Stimulated activated CD4-positive, alpha-beta T cell treated with anti-CD3 and anti-CD28 coated beads, Interleukin-1b, Interleukin-23, amount 100 ng/mL, for 4 hours (primary cell): ENCODE results near the gene SCTR.

ENCODE experiments used
- DNase-seq, 2 donors: peaks; one replicate each; pipeline ENCODE4 v3.0.0-alpha.2; 2020; ENCODE audit warnings: low read depth in 2 of 2

SCTR gene

GRCh38 chr2:119487434-119488244 is 36.6 kb downstream of the SCTR start:
- DNase-seq, result no peak

- DNase-seq, result no peak
Measured at GRCh38 chr2:119486886-119487285, 37.4 kb downstream of the SCTR start.

GRCh38 chr2:119486196-119486827 is 38.0 kb downstream of the SCTR start:
- DNase-seq, result no peak

GRCh38 chr2:119485336-119486110 is 38.8 kb downstream of the SCTR start:
- no peak for DNase-seq

- no peak for DNase-seq
Measured at GRCh38 chr2:119484834-119485233, 39.4 kb downstream of the SCTR start.

GRCh38 chr2:119483896-119484718 is 40.2 kb downstream of the SCTR start:
- DNase-seq, result no peak

- DNase-seq, result no peak
Measured at GRCh38 chr2:119483395-119483753, 40.9 kb downstream of the SCTR start.

- no peak for DNase-seq
Measured at GRCh38 chr2:119482481-119483394, 41.5 kb downstream of the SCTR start.

GRCh38 chr2:119481501-119482455 is 42.5 kb downstream of the SCTR start:
- DNase-seq, result no peak

GRCh38 chr2:119480718-119481142 is 43.6 kb downstream of the SCTR start:
- DNase-seq, result no peak

- no peak for DNase-seq
Measured at GRCh38 chr2:119480184-119480583, 44.1 kb downstream of the SCTR start.

- no peak for DNase-seq
Measured at GRCh38 chr2:119478978-119479295, 45.3 kb downstream of the SCTR start.

GRCh38 chr2:119478188-119478977 is 45.9 kb downstream of the SCTR start:
- DNase-seq, result no peak

- no peak for DNase-seq
Measured at GRCh38 chr2:119477113-119477505, 47.2 kb downstream of the SCTR start.

GRCh38 chr2:119476301-119477112 is 47.8 kb downstream of the SCTR start:
- DNase-seq, result peak; percentile 7 to 27

GRCh38 chr2:119475857-119476244 is 48.4 kb downstream of the SCTR start:
- DNase-seq, result no peak

GRCh38 chr2:119475225-119475856 is 48.9 kb downstream of the SCTR start:
- no peak for DNase-seq
